Fibroblast of lung (primary cell): ENCODE results near the gene SMAGP.

Experiments used
- EZH2 ChIP-seq: IDR thresholded peaks from 2 replicates; pipeline ENCODE4 v1.5.1; 2012; ENCODE audit warnings: low read length, control low read depth, mild to moderate bottlenecking; ENCODE audit errors: missing control alignments
- TF ChIP-seq, protein P1 (sequence below), 2 donors: IDR thresholded peaks in 1 of 2; conservative IDR thresholded peaks in 1 of 2; 1 replicate in 1 of 2; 2 replicates in 1 of 2; pipeline ENCODE4 v1.5.1; 2011 to 2012; ENCODE audit warnings: low read length in 2 of 2, control low read depth in 1 of 2, inconsistent platforms in 1 of 2, low read depth in 1 of 2, mild to moderate bottlenecking in 1 of 2

DNA sequence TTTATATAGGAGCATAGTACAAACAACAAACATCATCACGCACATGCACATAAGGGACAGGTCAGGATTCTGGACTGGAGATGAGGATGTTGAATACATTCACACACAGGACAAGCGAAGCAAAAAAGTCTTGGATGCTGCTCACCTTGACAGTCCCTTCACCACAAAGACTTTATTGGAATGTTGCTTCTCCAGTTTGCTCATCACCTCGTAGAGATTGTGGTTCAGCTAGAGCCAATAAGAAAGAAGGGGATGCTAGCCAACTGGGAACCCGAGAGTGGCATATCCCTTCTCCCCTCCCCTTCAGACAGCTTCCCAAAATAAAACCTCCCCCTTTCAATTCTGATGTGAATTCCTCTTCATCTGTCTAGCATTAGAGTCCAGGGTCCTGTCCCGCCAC is 25.4 kb upstream of the SMAGP start:
- TF ChIP-seq, protein P1, sequence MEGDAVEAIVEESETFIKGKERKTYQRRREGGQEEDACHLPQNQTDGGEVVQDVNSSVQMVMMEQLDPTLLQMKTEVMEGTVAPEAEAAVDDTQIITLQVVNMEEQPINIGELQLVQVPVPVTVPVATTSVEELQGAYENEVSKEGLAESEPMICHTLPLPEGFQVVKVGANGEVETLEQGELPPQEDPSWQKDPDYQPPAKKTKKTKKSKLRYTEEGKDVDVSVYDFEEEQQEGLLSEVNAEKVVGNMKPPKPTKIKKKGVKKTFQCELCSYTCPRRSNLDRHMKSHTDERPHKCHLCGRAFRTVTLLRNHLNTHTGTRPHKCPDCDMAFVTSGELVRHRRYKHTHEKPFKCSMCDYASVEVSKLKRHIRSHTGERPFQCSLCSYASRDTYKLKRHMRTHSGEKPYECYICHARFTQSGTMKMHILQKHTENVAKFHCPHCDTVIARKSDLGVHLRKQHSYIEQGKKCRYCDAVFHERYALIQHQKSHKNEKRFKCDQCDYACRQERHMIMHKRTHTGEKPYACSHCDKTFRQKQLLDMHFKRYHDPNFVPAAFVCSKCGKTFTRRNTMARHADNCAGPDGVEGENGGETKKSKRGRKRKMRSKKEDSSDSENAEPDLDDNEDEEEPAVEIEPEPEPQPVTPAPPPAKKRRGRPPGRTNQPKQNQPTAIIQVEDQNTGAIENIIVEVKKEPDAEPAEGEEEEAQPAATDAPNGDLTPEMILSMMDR (conservative IDR thresholded peaks at IDR 0.05 in 1 of 2, IDR thresholded peaks at IDR 0.05 in 1 of 2; ENCODE audit: low read depth in 1 of 2, low read length in 2 of 2): no peak
- TF ChIP-seq EZH2: no peak
